HepG2 (cell line): Measurements from ENCODE around the gene FAF2. TPM values are rescaled to one million over a fixed set of nuclear protein-coding genes. Genes with fewer than 3 reads are reported as not detected.
A peak's percentile ranks its signal among the peaks of the same experiment; 100 is the strongest.

Source experiments
- ARNT2 ChIP-seq: sonication (generic); formaldehyde crosslinking; IDR thresholded peaks from 2 replicates; pipeline ENCODE4 v1.8.0; 2022; ENCODE audit warnings: mild to moderate bottlenecking, low read depth, missing genetic modification reagents, moderate library complexity
- CEBPB ChIP-seq: IDR thresholded peaks from 2 replicates; pipeline ENCODE4 v1.6.1; 2011; ENCODE audit warnings: low read depth, low read length, improper control_type of control experiment, borderline replicate concordance
- ERF ChIP-seq: IDR thresholded peaks from 2 replicates; pipeline ENCODE4 v1.6.1; 2018; ENCODE audit warnings: missing biosample characterization, missing genetic modification reagents
- ETV5 ChIP-seq: IDR thresholded peaks from 2 replicates; pipeline ENCODE4 v1.6.1; 2018; ENCODE audit warnings: missing biosample characterization, missing genetic modification reagents, inconsistent platforms, borderline replicate concordance
- FOXA1 ChIP-seq, 2 experiments: fragments of 450-650 bp in 1 of 2; sonication (generic) in 1 of 2; formaldehyde crosslinking in 1 of 2; IDR thresholded peaks; 2 replicates each; pipeline versions ENCODE4 v1.4.0 to v1.6.1; 2016 to 2020; ENCODE audit warnings: missing genetic modification reagents in 1 of 2
- FOXA3 ChIP-seq: IDR thresholded peaks from 2 replicates; pipeline ENCODE4 v1.6.1; 2016; ENCODE audit warnings: missing genetic modification reagents, missing compliant biosample characterization
- FOXO1 ChIP-seq: sonication (generic); formaldehyde crosslinking; IDR thresholded peaks from 2 replicates; pipeline ENCODE4 v1.4.0; 2020; ENCODE audit warnings: missing genetic modification reagents
- GATAD2A ChIP-seq: IDR thresholded peaks from 2 replicates; pipeline ENCODE4 v1.6.1; 2016
- IKZF4 ChIP-seq: sonication (generic); formaldehyde crosslinking; IDR thresholded peaks from 2 replicates; pipeline ENCODE4 v1.5.1; 2020; ENCODE audit warnings: borderline replicate concordance, mild to moderate bottlenecking, low read depth, missing genetic modification reagents; ENCODE audit errors: not compliant biosample characterization
- MLX ChIP-seq: IDR thresholded peaks from 2 replicates; pipeline ENCODE4 v1.6.1; 2016
- NCOA2 ChIP-seq: sonication (generic); formaldehyde crosslinking; IDR thresholded peaks from 2 replicates; pipeline ENCODE4 v1.8.0; 2022; ENCODE audit warnings: inconsistent platforms
- NR2F1 ChIP-seq, 2 experiments: fragments of 450-650 bp in 1 of 2; formaldehyde crosslinking in 1 of 2; IDR thresholded peaks; 2 replicates each; pipeline versions ENCODE4 v1.5.0 to v1.6.1; 2016 to 2020; ENCODE audit warnings: mild to moderate bottlenecking in 1 of 2, missing compliant biosample characterization in 1 of 2, missing genetic modification reagents in 1 of 2, moderate library complexity in 1 of 2
- NR2F6 ChIP-seq, 2 experiments: IDR thresholded peaks; 2 replicates each; pipeline ENCODE4 v1.6.1; 2016; ENCODE audit warnings: antibody characterized with exemption in 1 of 2, mild to moderate bottlenecking in 1 of 2
- SIX4 ChIP-seq: sonication (generic); formaldehyde crosslinking; IDR thresholded peaks from 2 replicates; pipeline ENCODE4 v1.4.0; 2020; ENCODE audit warnings: missing genetic modification reagents
- SOX5 ChIP-seq: IDR thresholded peaks from 2 replicates; pipeline ENCODE4 v1.6.1; 2016; ENCODE audit warnings: borderline replicate concordance
- SP5 ChIP-seq: IDR thresholded peaks from 2 replicates; pipeline ENCODE4 v1.6.1; 2016; ENCODE audit warnings: low read depth, borderline replicate concordance
- TARDBP ChIP-seq: sonication (generic); formaldehyde crosslinking; IDR thresholded peaks from 2 replicates; pipeline ENCODE4 v1.8.0; 2022; ENCODE audit warnings: mild to moderate bottlenecking, missing genetic modification reagents
- U2AF1 ChIP-seq: fragments of 200-400 bp; formaldehyde crosslinking; optimal IDR thresholded peaks from 2 replicates; pipeline ENCODE3; 2017; ENCODE audit warnings: mild to moderate bottlenecking, low read depth, low read length
- XRCC5 ChIP-seq: fragments of 200-400 bp; formaldehyde crosslinking; optimal IDR thresholded peaks from 2 replicates; pipeline ENCODE3; 2017; ENCODE audit warnings: mild to moderate bottlenecking, low read length
- ZMYM2 ChIP-seq: sonication (generic); formaldehyde crosslinking; IDR thresholded peaks from 2 replicates; pipeline ENCODE4 v1.8.0; 2022; ENCODE audit warnings: mild to moderate bottlenecking, missing genetic modification reagents
- ZNF354B ChIP-seq: sonication (generic); formaldehyde crosslinking; IDR thresholded peaks from 2 replicates; pipeline ENCODE4 v1.8.0; 2022; ENCODE audit warnings: mild to moderate bottlenecking, missing genetic modification reagents
- ZNF441 ChIP-seq: sonication (generic); formaldehyde crosslinking; IDR thresholded peaks from 2 replicates; pipeline ENCODE4 v1.7.0; 2021; ENCODE audit warnings: missing genetic modification reagents, borderline replicate concordance
- ZNF660 ChIP-seq: sonication (generic); formaldehyde crosslinking; IDR thresholded peaks from 2 replicates; pipeline ENCODE4 v1.5.1; 2020; ENCODE audit warnings: mild to moderate bottlenecking, low read depth, missing genetic modification reagents, borderline replicate concordance
- polyA plus RNA-seq, 8 experiments: library from polyadenylated mRNA; depleted of rRNA in 3 of 8; stranded (reverse) in 7 of 8; unstranded in 1 of 8; fragments of >200 nt; fragmentation: Illumina TruSeq in 4 of 8; extraction: Trizol in 4 of 8; gene quantifications; 2 replicates each; pipeline versions ENCODE4 v1.2.1 to v1.2.3, GENCODE V29; 2011 to 2016; ENCODE audit warnings: low read depth in 4 of 8, missing spikeins in 1 of 8, mixed read lengths in 1 of 8; ENCODE audit not compliant: insufficient read depth in 1 of 8
- total RNA-seq, 5 experiments: library from RNA; depleted of rRNA; stranded (reverse); fragments of >200 nt; fragmentation: Illumina TruSeq; extraction: Trizol; gene quantifications; 2 replicates each; pipeline ENCODE4 v1.2.3, GENCODE V29; 2016; ENCODE audit warnings: low read depth in 1 of 5
- TF ChIP-seq, protein P1 (sequence below): sonication (generic); formaldehyde crosslinking; IDR thresholded peaks from 2 replicates; pipeline ENCODE4 v1.4.0; 2020; ENCODE audit warnings: missing genetic modification reagents
- TF ChIP-seq, protein P2 (sequence below): sonication (generic); formaldehyde crosslinking; IDR thresholded peaks from 2 replicates; pipeline ENCODE4 v1.5.0; 2020; ENCODE audit warnings: missing genetic modification reagents
- TF ChIP-seq, protein P3 (sequence below): sonication (generic); formaldehyde crosslinking; IDR thresholded peaks from 2 replicates; pipeline ENCODE4 v1.4.0; 2020; ENCODE audit warnings: missing genetic modification reagents, mild to moderate bottlenecking, borderline replicate concordance

Gene FAF2
- total and polyA plus RNA-seq, 2 of the 13 experiments (the other 11 are each of a cell fraction or from before 2014, with no cell fraction given), result 27.8 to 34.3 TPM

DNA sequence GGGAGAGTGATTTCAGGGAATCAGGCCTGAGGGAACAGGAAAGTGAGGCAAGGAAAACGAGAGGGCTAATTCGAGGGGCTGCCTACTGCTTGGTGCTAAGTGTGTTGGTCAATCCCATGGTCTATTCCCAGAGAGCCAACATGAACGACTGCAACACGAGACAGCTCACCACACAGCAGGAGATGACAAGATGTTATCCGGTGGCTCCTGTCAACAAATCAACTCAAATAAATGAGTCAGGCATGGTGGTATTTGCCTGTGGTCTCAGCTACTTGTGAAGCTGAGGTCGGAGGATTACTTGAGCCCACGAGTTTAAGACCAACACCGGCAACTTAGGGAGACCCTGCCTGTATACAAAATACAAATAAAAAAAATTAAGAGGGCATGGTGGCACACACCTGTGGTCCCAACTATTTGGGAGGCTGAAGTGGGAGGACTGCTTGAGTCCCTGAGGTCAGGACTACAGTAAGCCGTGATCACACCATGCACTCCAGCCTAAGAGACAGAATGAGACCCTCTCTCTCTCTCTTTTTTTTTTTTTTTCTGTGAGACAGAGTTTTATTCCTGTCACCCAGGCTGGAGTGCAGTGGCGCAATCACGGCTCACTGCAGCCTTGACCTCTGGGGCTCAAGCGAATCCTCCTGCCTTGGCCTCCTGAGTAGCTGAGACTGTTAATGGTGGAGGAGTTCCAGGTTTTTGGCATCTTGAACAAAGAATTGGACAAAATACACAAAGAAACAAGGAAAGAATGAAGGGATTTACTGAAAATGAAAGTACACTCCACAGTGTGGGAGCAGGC lies 9.0 kb upstream of the FAF2 start (continued):
- 0 out of 2 replicates have a peak, but pooled peaks have one; percentile 27 for TF ChIP-seq TARDBP (CRISPR knock-in tag)
- TF ChIP-seq SIX4 (CRISPR knock-in tag), result peak; percentile 49; the same call in 1 of the 2 replicates
- TF ChIP-seq ERF (CRISPR knock-in tag), result 0 out of 2 replicates have a peak, but pooled peaks have one; percentile 35
- TF ChIP-seq, protein P1, sequence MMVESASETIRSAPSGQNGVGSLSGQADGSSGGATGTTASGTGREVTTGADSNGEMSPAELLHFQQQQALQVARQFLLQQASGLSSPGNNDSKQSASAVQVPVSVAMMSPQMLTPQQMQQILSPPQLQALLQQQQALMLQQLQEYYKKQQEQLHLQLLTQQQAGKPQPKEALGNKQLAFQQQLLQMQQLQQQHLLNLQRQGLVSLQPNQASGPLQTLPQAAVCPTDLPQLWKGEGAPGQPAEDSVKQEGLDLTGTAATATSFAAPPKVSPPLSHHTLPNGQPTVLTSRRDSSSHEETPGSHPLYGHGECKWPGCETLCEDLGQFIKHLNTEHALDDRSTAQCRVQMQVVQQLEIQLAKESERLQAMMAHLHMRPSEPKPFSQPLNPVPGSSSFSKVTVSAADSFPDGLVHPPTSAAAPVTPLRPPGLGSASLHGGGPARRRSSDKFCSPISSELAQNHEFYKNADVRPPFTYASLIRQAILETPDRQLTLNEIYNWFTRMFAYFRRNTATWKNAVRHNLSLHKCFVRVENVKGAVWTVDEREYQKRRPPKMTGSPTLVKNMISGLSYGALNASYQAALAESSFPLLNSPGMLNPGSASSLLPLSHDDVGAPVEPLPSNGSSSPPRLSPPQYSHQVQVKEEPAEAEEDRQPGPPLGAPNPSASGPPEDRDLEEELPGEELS (CRISPR knock-in tag), result peak; percentile 59
- TF ChIP-seq, protein P2, sequence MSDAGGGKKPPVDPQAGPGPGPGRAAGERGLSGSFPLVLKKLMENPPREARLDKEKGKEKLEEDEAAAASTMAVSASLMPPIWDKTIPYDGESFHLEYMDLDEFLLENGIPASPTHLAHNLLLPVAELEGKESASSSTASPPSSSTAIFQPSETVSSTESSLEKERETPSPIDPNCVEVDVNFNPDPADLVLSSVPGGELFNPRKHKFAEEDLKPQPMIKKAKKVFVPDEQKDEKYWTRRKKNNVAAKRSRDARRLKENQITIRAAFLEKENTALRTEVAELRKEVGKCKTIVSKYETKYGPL (CRISPR knock-in tag), result no peak
- peak; percentile 13 to 22; a peak in 1 of 4 replicates for TF ChIP-seq NR2F1 (CRISPR knock-in tag; IDR thresholded peaks at IDR 0.05)
- TF ChIP-seq ETV5, result peak; percentile 80
- peak; percentile 17; the same call in 1 of the 2 replicates for TF ChIP-seq NCOA2 (CRISPR knock-in tag)
- TF ChIP-seq MLX (CRISPR knock-in tag), result 0 out of 2 replicates have a peak, but pooled peaks have one; percentile 21
- peak; percentile 74; the same call in 1 of the 2 replicates for TF ChIP-seq SOX5
- no peak for TF ChIP-seq IKZF4 (CRISPR knock-in tag)
- no peak for TF ChIP-seq U2AF1
- peak; percentile 65; the same call in 1 of the 2 replicates for TF ChIP-seq ZNF441 (CRISPR knock-in tag)
- TF ChIP-seq ZNF660, result no peak
- TF ChIP-seq GATAD2A (CRISPR knock-in tag), result peak; percentile 70
- peak; percentile 57; the same call in 1 of the 2 replicates for TF ChIP-seq CEBPB
- TF ChIP-seq ARNT2 (CRISPR knock-in tag), result no peak
- TF ChIP-seq ZMYM2 (CRISPR knock-in tag), result 0 out of 2 replicates have a peak, but pooled peaks have one; percentile 42
- TF ChIP-seq, protein P3, sequence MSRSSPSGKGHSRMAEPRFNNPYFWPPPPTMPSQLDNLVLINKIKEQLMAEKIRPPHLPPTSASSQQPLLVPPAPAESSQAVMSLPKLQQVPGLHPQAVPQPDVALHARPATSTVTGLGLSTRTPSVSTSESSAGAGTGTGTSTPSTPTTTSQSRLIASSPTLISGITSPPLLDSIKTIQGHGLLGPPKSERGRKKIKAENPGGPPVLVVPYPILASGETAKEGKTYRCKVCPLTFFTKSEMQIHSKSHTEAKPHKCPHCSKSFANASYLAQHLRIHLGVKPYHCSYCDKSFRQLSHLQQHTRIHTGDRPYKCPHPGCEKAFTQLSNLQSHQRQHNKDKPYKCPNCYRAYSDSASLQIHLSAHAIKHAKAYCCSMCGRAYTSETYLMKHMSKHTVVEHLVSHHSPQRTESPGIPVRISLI (CRISPR knock-in tag), result peak; percentile 78; the same call in 1 of the 2 replicates
- peak; percentile 20 for TF ChIP-seq XRCC5
- peak; percentile 78 for TF ChIP-seq FOXA3 (CRISPR knock-in tag)
- no peak for TF ChIP-seq SP5 (CRISPR knock-in tag)
- TF ChIP-seq FOXA1 (IDR thresholded peaks at IDR 0.05), result no peak
- TF ChIP-seq FOXA1 (CRISPR knock-in tag; IDR thresholded peaks at IDR 0.05), result peak; percentile 60
- peak; percentile 71; the same call in 1 of the 2 replicates for TF ChIP-seq FOXO1 (CRISPR knock-in tag)
- no peak for TF ChIP-seq ZNF354B (CRISPR knock-in tag)
- TF ChIP-seq NR2F6 (IDR thresholded peaks at IDR 0.05), result peak; percentile 47
- TF ChIP-seq NR2F6 (CRISPR knock-in tag; IDR thresholded peaks at IDR 0.05), result peak; percentile 81
